LHCN-M2 (cell line): ENCODE data around the gene DDX1. TPM values are rescaled to one million over a fixed set of nuclear protein-coding genes. Genes with fewer than 3 reads are reported as not detected.
A peak's percentile ranks its signal among the peaks of the same experiment; 100 is the strongest.

Experiments used
- DNase-seq: peaks from one replicate; pipeline ENCODE4 v3.0.0-alpha.2; 2012; ENCODE audit warnings: low read depth
- total RNA-seq: library from RNA; depleted of rRNA; stranded (reverse); fragments of >200 nt; gene quantifications from 2 replicates; pipeline ENCODE4 v1.2.3, GENCODE V29; 2014

DDX1 gene
- total RNA-seq, 1 experiment from 2014 or later, result 78.4 TPM

DNA sequence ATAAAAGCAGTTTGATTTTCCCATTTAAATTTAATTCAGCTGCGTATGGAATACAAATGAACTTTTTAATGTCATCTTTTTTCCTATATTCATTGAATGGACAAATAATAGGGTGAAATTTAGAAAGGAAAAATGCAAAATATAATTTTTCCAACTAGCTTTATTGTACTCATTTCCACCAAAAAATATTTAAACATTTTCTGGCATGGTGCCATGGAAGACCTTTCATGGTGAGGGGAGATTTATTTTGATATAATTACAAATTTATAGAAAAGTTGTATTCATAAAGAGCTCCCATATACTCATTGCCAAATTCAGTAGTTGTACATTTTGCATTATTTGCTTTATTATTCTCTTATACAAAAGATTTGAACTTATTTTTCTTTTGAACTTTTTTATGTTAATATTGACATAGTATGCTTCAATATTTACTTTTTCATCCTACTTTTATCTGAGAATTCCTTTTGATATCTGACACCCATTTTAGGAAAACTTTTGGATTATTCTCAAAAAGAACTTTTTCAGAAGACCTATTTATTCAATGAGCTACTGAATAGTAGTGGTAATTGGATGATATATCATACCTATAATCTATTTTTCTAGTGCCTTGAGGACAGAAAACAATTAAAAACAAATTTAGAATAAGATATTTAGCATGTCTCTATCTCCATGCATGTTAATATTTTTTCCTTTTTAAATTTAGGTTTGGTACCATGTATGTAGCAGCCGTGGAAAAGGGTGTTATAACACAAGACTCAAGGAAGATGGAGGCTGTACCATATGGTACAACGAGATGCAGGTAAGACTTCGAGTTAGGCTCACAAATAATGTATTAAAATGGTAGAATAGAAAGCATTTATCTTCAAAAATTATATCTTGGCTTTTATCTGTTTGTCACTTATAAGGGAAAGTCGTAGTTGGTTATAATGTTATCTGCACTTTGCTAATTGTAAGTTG is 37.5 kb downstream of the DDX1 start:
- DNase-seq, result no peak

DNA sequence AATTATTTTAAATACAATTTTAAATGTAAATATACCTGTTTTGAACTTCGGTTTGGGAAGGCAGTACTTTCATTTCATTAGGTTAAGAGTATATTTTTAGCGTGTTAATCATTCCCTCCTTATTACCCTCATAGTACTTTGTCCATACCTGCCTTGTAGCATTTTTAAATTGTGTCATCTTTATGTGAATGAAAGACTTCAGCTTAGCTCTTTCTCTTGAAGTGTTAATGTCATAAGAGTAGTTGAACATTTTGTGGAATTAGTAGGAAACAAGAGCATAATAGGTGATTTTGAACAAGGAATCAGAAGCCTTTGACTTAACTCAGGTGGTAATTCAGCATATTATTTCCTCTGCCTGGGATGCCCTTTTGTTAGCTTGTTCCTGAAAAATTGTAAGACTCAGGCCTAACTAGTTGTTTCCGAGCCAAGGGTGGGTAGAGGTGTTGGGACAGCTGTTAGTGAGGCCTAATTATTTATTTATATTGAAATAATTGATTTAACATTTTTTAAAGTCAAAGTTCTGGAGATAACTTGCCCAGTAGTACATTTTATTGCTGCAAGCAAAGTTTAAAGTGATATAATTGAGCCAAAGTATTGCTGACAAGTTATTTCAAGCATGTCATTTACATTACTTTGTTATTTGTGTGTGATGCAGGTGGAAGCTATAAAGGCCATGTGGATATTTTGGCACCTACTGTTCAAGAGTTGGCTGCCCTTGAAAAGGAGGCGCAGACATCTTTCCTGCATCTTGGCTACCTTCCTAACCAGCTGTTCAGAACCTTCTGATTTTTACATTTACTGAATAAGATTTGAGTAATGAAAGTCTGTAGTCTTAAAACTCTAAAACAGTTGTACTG is 38.7 kb downstream of the DDX1 start:
- no peak for DNase-seq

DNA sequence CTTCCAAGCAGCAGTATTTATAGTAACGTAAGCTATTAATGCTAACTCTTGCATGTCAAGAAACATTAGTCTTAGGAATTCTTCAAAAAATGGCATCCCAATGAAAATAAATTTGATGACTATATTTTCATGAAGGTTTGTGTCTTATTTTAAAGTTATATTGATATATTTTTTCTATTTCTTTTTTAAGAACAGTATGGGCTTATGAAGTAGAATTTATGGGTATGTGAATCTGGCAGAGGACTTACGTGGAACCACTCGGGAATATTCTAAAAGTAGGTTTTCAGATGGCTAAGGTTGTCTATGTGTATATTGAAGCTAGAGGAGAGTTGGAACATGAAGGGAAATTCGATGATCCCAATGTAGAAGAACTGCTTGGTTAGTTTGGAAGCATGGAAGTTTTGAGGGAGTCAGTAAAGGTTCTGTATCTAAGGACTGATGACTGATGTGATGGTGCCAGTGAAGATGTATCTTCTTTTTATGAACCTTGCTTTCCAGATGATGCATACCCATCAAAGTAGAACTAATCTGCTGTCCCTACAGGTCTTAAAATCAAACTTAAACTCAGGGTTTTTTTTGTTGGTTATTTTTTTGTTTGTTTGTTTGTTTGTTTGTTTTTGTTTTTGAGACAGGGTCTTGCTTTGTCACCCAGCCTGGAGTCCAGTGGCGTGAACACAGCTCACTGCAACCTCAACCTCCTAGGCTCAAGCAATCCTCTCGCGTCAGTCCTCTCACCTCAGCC is 39.5 kb downstream of the DDX1 start:
- DNase-seq, result no peak

DNA sequence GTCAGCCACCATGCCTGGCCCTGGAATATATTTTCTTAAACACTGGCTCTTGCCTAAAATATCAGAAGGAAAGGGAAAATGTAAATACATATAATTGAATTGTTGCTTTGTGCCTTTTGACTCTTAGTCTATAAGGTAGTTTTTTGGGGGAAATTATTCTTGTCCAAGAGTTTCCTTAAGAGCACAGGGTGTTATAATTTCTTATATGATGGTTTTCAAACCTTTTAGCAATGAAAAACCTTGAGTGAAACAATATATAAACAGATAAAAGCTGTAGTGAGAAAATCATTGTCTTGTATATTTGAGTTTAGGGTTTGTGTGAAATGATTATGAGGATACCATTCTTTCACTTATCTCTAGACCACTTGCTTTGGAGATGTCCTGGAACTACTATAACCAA is 40.2 kb downstream of the DDX1 start:
- DNase-seq, result no peak

DNA sequence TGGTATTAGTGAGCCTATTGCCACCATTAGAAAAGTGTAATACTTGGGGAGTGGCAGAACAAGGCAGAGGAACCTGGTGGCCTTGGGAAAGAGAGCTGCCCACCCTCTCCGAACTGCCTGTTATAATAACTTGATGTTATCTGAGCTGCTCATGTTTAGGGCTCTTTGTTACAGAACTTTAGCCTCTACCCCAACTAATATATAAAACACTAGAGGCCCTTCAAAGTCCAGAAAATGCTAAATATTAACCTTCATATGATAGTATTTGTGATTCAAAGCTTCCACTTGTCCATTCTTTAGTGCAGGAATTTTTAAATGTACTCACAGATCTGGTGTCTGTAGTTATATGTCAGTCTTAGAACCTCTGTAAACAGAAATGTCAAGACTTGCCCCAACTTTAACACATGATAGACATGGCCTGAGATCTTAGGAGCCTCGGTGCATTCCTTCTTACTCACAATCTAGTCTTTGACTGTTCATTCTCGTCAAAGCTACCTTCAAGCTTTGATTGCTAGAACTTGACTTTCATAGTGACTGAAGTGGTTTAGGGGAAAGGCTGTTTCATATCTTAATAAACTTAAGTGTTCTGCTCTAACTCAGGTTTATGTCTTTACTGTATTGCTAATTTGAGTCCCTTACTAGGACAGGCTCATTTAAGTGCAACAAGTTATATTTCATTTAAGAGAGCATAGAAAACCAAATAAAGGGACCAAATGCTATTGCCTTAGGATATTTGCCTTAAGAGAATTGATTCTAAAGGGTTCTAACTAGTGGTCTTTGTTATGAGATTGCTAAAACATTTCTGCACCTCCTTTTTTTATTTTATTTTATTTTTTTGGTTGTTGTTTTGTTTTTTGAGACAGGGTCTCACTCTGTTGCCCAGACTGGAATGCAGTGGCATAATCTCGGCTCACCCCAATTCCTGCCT is 41.6 kb downstream of the DDX1 start:
- DNase-seq, result no peak

DNA sequence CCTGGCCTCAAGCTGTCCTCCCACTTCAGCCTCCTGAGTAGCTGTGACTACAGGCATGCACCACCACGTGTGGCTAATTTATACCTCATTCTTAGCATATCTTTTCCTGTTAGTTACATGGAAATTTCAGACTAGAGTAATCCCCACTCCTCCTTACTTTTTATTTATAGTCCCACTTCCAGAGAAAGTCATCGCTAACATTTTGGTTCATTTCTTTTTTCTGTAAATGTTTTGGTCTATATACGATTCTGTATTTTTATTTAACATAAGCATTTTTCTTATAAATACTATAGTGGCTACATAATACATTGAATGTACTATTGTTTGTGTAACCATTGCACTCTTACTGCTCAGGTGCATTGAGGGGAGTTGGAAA is 42.3 kb downstream of the DDX1 start:
- no peak for DNase-seq

DNA sequence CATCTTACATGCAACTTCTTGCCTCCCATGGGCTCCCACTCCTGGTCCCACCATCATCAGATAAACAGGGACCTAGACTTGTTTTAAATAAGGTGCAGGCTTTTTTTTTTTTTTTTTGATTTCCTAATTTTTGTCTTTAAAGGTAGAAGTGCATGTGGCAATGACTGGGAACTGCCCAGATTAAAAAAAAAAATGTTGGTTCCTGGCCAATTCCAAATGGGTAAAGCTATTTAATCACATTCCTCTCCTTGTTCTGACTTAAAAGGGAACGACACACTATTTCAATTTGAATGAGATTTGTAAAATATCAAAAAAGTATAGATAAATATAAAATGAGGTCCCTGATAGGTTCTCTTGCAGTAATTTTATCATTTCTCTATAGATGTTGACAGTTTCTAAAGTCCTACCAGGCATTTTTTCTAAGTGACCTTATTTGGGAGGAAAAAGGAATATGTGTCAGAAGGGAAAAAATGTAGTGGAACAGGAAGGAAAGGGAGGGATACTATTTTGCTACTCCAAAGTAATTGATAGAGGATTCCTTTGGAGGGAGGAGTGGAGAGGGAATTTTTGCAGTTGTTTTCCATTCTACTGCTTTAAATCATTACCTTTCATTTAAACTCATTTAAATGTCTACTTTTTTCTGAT is 43.3 kb downstream of the DDX1 start:
- no peak for DNase-seq

DNA sequence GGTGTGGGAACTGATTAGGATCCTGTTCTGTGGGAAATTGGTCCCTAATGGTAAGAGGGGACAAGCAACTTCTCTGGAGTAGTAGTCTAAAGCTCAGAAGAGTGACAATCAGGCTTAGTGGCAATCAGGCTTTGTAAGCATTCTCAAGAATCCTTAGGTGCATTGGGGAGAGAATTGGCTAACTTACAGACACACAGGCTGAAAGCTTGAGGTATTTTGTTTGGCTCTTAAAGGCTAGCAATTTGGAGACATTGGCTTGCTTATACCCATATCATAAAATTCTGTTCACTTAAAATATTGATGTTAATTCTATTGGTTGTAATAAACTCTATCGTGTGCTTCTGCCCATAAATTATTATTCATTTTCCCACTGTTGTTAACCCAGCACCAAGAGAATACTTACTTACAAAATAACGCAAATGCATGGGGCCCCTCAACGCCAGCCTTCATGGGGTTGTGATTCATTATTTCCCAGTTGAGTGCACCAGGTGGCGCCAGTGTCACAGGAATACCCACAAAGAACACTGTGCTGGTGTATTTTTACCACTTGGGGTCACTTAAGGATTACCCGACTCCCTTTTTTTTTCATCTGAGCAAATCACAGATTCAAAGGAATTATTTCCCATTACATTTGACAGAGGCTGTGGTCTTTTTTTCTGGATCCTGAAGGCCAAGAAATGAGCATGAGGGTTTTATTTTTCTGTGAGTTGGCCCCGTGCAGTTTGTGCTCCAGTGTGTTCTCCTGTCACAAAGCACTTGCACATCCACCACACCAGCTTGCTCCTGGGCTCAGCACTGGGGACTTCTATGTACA is 45.5 kb downstream of the DDX1 start:
- peak; percentile 67 for DNase-seq

DNA sequence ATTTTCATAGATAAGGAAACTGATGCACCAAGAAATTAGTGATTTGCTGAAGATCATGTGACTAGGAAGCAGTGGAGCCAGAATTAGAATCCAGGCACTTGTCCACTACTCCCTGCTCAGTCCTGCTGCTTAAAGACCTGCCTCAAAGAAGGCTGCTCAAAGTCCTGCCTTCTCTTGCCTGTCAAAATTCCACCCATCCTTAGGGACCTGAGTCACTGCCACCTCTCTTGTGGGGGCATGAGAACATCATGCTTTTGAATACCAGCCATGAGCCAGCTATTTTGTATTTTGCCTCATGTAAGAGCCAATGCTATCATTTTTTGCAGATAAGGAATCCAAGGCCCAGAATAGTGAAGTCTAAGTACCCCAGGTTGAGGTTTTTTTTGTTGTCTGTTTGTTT is 47.1 kb downstream of the DDX1 start:
- peak; percentile 60 for DNase-seq

DNA sequence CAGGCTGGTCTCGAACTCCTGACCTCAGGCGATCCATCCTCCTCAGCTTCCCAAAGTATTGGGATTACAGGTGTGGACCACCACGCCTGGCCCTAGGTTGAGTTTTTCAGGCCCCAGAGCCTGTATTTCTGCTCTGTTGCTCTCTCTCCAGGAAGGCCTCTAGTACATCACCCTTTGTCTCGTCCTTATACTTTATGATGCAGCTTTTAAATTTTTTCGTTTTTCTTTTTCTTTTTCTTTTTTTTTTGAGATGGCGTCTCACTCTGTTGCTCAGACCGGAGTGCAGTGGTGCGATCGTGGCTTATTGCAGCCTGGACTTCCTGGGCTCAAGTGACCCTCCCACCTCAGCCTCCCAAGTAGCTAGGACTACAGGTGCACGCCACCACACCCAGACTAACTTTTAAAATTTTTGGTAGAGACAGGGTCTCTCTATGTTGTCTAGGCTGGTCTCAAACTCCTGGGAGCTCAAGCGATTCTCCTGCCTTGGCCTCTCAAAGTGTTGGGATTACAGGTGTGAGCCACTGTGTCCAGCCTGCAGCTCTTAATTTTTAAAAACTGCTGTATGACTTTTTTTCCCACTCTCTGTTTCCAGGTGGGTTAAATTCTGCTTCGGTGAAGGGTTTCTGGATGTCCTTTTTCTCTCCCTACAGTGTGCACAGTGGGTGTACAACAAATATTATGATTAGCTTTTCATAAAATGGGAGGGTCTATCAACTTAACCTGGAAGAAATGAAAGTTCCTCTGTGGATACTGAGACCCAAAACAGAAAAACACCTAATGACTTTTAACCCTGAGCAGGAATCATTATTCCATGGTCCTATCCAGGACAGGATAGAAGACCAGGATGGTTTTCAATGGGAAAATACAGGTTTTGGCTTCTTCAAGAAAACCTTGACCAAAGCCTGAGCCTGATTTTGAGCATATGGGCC is 47.9 kb downstream of the DDX1 start:
- DNase-seq, result no peak

DNA sequence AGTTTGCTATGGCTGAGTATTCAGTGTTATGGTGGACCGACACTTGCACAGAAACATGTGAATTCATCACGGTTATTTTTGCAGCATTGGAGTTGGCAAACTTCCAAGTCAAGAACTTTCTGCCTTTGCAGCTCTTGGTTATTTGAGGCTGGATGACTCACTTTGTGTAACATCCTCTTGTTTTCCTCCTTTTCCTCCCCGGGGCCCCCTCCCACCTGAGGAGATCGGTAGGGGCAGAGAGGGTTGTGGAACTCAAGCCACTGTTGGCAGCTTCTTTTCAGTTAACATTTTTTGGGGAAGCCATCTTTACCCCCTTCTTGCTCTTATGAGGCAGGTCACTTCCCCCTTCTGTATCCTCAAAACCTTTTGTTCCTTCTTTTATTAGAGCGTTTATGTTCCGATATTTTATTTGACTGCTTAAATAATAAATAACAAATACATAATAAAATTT is 48.6 kb downstream of the DDX1 start:
- peak; percentile 76 for DNase-seq

DNA sequence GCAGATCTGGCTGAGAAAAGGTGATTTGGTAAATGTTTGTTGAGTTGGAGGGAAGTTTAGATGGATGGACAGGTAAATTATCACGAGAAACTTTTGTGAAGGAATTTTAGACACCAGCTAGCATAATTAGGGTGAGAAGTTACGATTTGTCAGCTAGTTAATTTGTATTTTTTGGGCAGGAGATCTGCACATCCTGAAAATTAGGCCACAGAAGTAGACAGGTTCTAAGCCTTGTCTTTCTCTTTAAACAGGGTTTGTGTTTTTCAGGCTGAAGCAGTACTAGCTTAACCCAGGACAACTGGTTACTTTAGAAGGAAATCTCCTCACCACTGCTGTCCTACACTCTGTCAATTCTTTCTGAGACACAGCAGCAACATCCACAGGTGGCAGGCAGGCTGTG is 49.1 kb downstream of the DDX1 start:
- DNase-seq, result no peak

DNA sequence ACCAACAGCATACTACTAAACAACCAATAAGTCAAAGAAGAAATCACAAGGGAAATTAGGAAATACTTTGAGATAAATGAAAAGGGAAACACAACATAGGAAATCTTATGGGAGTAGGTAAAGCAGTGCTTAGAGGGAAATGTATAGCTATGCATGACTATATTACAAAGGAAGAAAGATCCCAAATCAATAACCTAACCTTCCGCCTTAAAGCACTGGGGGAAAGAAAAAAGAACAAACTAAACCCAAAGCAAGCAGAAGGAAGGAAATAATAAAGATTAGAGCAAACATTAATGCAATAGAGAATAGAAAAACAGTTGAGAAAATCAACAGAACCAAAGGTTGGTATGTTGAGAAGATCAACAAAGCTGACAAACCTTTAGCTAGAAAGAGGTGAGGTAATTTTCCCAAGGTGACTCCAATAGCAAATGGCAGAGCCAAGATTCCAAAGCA is 49.9 kb downstream of the DDX1 start:
- no peak for DNase-seq

DNA sequence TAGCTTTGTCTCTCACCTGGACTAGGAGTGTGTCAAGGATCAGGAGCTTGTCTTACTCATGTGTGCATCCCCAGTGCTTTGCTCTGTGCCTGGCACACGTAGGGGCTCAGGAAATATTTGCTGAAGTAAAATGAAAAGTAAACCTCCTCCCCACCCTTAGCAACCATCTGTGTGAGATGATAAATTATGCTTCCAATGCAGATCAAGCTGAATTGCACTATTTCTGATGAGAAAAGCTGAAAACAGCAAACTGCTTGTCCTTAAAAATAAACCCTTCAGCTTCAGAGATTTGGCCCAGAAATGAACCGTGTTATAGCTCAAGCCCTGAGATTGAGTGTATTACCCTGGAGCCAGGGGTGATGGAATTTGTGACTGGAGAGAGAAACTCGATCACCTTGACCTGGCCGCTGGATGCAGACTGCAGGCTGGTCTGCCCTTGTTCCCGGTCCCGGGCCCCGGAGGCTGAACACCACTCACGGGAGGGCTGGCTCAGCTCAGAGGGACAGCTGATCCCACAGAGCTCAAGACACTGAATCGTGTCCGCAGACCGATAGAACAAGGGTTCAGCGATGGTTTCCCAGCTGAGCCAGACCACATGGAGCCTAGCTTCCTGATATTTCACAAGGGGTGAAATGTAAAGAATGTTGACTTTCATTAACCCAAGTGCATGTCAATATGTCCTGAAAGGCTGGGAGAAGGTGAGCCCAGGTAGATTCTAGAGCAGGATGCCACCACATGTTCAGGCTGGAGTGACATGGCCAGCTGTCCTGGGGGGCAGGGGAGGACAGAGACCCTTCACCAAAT is 50.5 kb downstream of the DDX1 start:
- DNase-seq, result no peak

DNA sequence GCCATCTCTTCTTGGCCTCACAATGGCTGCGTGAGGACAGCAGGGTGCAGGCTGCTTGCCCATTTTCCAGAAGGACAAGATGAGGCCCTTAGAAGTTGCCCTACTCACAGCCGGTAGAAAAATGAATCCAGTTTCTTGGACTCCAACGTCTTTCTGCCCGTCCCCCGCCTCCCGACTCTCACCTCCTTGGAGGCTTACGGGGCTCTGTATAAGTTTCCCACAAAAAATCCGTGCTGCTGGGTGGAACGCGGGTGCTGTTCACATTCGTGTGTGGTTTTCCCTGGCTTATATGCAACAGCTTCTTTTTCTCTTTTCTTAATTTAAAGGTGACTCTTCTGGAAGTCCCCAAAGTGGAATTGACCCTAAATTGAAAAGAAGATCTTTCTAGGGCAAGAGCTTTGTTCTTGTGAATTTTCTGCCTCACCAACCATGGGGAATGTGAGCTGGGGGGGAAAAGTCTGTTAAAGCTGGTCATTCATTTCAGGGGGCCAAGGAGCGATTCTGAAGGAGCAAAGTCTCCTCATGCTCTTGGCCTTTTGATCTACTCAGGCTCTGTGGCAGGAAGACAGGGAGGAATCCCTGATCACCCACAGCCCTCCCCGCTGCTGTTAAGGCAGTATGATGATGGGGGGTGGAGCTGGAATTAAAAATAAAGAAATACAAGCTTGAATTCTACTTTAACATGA is 51.3 kb downstream of the DDX1 start:
- DNase-seq, result no peak

DNA sequence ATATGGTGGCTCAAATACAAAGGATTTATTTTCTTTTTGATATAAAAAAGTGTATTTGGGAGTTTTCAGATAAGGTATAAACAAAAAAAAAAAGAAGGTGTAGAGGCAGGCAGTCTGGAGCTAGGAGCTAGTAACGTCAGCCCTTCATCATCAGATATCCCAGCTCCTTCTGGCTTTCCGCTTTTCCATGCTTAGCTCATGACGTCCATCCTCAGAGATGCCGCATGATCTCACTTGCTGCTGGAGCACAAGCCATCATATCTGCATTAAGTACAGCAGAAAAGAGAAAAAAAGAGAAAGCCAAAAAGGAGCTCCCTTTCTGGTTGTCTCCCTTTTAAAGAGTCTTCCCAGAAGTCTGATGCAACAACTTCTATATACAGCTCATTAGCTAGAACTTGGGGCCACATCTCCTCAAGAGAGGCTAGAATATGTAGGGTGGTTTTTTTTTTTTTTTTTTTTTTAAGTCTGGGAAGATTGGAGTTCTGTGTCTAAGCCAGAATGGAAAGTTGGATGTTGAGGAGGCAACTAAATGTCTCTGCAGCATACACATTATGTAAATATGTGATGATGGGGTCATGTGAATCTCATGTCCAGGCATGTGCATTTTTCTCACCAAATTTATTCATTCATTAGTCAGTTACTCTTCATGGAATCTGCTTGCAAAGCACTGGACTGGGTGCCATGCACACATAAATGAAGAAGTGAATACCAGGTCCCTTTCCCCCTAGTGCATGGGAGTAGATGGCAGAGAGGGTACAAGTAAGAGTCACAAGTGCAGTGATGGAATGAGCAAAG is 52.3 kb downstream of the DDX1 start:
- DNase-seq, result no peak
